ENCODE measurements around the gene KRTAP10-2. TPM values are rescaled to one million over a fixed set of nuclear protein-coding genes. Genes with fewer than 3 reads are reported as not detected.

KRTAP10-2 gene
- total RNA-seq, 1 experiment from 2014 or later, result not detected

DNA sequence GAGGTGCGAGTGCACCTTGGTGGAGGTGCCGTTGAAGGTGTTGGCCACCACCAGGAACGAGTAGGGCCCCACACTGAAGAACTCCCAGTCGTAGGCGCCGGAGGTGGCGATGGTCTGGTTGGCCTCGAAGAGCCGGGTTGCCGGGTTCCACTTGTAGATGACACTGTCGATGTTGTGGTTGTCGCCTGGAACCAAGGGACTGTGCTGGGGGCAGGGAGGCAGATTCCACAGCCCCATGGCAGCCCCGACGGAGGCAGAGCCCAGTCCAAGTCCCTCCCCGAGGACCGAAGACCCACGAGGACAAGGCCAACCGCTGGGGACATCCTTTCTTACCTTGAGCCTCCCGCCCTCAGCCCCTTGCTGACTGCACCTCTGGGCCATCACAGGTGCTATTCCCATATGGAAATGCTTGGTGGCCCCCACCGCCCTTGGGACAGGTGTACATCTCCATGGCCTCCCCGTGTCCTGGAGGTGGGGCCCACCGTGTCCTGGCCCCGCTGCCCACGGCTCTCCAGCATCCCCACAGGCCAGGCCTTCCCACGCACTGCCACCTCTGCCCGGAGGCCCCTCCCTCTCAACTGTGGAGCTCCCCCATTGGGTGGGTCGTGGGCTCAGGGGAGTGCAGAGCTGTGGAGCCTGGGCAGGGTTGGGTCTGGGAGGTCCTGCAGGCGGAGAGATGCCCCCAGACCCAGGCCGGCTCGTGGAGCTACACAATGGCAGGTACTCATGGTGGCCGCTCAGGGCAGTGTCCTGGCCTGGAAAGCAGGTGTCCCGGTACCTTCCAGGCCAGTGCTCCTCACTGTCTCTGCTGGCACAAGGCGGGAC is 29.2 kb downstream of the KRTAP10-2 start:
- Histone ChIP-seq H3K79me2 (ENCODE audit: insufficient read depth, low read length) (peaks cover 12% of the 10 kb centered on the region; the same call in 1 of the 2 replicates), H3K9ac (ENCODE audit: low read length) (no peak overlapping the region), H3K27ac (ENCODE audit: low read depth, low read length) (no peak overlapping the region), H3K9me2 (ENCODE audit: insufficient read depth) (no peaks in the 10 kb centered on the region), H3K4me2 (ENCODE audit: low read length) (no peak overlapping the region), H2AFZ (ENCODE audit: low read depth, low read length, poor library complexity, severe bottlenecking) (no peak overlapping the region), H3K36me3 (ENCODE audit: control insufficient read depth in 1 of 2, insufficient read depth in 2 of 2, low read length in 2 of 2) (no peaks in the 10 kb centered on the region), H3K27me3 (ENCODE audit: insufficient read depth, low read length) (no peaks in the 10 kb centered on the region), H3K4me1 (ENCODE audit: control insufficient read depth in 1 of 2, insufficient read depth in 2 of 2, low read length in 2 of 2) (peaks cover 0 to 8% of the 10 kb centered on the region in 2 experiments; a peak in 1 of 4 replicates), H3K4me3 (replicated peaks in 1 of 2; ENCODE audit: low read depth in 1 of 2, low read length in 2 of 2) (no peak overlapping the region), H4K20me1 (ENCODE audit: insufficient read depth) (no peaks in the 10 kb centered on the region), H3K9me3 (ENCODE audit: control insufficient read depth in 1 of 2, insufficient read depth in 1 of 2, low read depth in 1 of 2, low read length in 2 of 2) (peaks cover 4 to 17% of the 10 kb centered on the region in 2 experiments; a peak in 1 of 4 replicates)
- ChIA-PET POLR2A (no interaction called here), CTCF (no interaction called here), RAD21 (ENCODE audit: low non-redundant PET in 1 of 2, low total read pairs in 2 of 2, uncharacterized antibody in 2 of 2, unreplicated experiment in 2 of 2) (no interaction called here)
- intact Hi-C loops (cut with micrococcal nuclease), result no loop called here
- ATAC-seq (0 out of 2 replicates have a peak, but pooled peaks have one; percentile 19), DNase-seq (ENCODE audit: low read depth, low spot score) (no peak)
- no TSS peak for BruUV-seq (replicated peaks)
- TF ChIP-seq CBX3 (IDR thresholded peaks at IDR 0.05; ENCODE audit: low read depth) (no peak), EZH2 (IDR thresholded peaks at IDR 0.05) (no peak), EGR1 (IDR thresholded peaks at IDR 0.05; ENCODE audit: low read depth) (no peak), SRF (IDR thresholded peaks at IDR 0.05; ENCODE audit: low read depth) (no peak)

DNA sequence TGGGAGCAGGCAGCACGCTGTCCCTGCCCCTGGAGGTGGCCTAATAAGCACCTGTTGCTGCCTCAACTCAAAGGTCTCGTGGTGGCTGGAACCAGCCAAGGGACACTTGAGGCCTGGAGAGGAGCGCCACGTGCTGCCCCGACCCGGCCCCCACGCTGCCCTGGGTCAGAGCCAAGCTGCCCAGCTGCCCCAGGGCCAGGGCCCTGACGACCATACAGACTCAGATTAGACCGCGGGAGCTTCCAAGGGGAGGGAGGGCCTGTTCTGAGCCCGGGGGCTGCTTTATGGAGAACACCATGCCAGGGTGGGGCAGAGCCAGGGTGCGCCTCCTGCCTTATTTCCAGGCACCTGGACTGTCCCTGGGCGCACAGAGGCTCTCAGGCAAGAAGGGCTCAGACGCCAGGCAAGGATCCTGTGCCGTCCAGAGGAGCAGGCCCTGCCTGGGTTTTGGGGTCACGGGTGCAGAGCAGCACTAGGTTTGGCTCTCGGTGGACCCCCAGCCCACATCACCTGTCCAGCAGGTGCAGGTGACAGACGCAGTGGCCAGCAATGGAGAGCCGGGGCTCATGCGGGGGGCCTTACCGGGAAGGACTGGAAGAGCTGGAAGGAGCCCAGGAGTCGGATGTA is 29.9 kb downstream of the KRTAP10-2 start:
- no peak for ATAC-seq
- Histone ChIP-seq H2AFZ (ENCODE audit: low read depth, low read length, poor library complexity, severe bottlenecking) (no peak overlapping the region), H3K4me2 (ENCODE audit: low read length) (no peak overlapping the region), H3K9me3 (ENCODE audit: control insufficient read depth in 1 of 2, insufficient read depth in 1 of 2, low read depth in 1 of 2, low read length in 2 of 2) (peaks cover 4 to 17% of the 10 kb centered on the region in 2 experiments; a peak in 1 of 4 replicates), H3K4me1 (ENCODE audit: control insufficient read depth in 1 of 2, insufficient read depth in 2 of 2, low read length in 2 of 2) (peaks cover 3 to 13% of the 10 kb centered on the region in 2 experiments; a peak in 2 of 4 replicates), H3K9ac (ENCODE audit: low read length) (no peak overlapping the region), H3K79me2 (ENCODE audit: insufficient read depth, low read length) (peaks cover 12% of the 10 kb centered on the region; the same call in 1 of the 2 replicates), H3K27ac (ENCODE audit: low read depth, low read length) (no peak overlapping the region), H3K9me2 (ENCODE audit: insufficient read depth) (no peaks in the 10 kb centered on the region), H4K20me1 (ENCODE audit: insufficient read depth) (no peaks in the 10 kb centered on the region), H3K36me3 (ENCODE audit: control insufficient read depth in 1 of 2, insufficient read depth in 2 of 2, low read length in 2 of 2) (no peaks in the 10 kb centered on the region), H3K27me3 (ENCODE audit: insufficient read depth, low read length) (no peaks in the 10 kb centered on the region), H3K4me3 (replicated peaks in 1 of 2; ENCODE audit: low read depth in 1 of 2, low read length in 2 of 2) (no peak overlapping the region)
- ChIA-PET POLR2A (no interaction called here), CTCF (no interaction called here), RAD21 (ENCODE audit: low non-redundant PET in 1 of 2, low total read pairs in 2 of 2, uncharacterized antibody in 2 of 2, unreplicated experiment in 2 of 2) (no interaction called here)
- intact Hi-C loops (cut with micrococcal nuclease), result no loop called here
- no peak for DNase-seq (ENCODE audit: low read depth, low spot score)
- BruUV-seq (replicated peaks), result no TSS peak
- no peak for TF ChIP-seq JUND (IDR thresholded peaks at IDR 0.05)
- no peak for TF ChIP-seq POLR2AphosphoS5 (IDR thresholded peaks at IDR 0.05; ENCODE audit: low read depth, low read length)
- no peak for TF ChIP-seq ZFX (IDR thresholded peaks at IDR 0.05)
- no peak for TF ChIP-seq SP1 (IDR thresholded peaks at IDR 0.05; ENCODE audit: low read depth)
- no peak for TF ChIP-seq FOSL1 (IDR thresholded peaks at IDR 0.05; ENCODE audit: low read depth)
- TF ChIP-seq YY1 (IDR thresholded peaks at IDR 0.05; ENCODE audit: extremely low read depth, insufficient replicate concordance, low read depth, low read length), result no peak
- no peak for TF ChIP-seq SRF (IDR thresholded peaks at IDR 0.05; ENCODE audit: low read depth)
- no peak for TF ChIP-seq ELF1 (IDR thresholded peaks at IDR 0.05; ENCODE audit: borderline replicate concordance, low read depth)
- TF ChIP-seq, protein P1, sequence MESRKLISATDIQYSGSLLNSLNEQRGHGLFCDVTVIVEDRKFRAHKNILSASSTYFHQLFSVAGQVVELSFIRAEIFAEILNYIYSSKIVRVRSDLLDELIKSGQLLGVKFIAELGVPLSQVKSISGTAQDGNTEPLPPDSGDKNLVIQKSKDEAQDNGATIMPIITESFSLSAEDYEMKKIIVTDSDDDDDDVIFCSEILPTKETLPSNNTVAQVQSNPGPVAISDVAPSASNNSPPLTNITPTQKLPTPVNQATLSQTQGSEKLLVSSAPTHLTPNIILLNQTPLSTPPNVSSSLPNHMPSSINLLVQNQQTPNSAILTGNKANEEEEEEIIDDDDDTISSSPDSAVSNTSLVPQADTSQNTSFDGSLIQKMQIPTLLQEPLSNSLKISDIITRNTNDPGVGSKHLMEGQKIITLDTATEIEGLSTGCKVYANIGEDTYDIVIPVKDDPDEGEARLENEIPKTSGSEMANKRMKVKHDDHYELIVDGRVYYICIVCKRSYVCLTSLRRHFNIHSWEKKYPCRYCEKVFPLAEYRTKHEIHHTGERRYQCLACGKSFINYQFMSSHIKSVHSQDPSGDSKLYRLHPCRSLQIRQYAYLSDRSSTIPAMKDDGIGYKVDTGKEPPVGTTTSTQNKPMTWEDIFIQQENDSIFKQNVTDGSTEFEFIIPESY (IDR thresholded peaks at IDR 0.05; ENCODE audit: extremely low read depth, insufficient replicate concordance, low read length), result no peak
- TF ChIP-seq CBX3 (IDR thresholded peaks at IDR 0.05; ENCODE audit: low read depth), result no peak
- TF ChIP-seq, protein P2, sequence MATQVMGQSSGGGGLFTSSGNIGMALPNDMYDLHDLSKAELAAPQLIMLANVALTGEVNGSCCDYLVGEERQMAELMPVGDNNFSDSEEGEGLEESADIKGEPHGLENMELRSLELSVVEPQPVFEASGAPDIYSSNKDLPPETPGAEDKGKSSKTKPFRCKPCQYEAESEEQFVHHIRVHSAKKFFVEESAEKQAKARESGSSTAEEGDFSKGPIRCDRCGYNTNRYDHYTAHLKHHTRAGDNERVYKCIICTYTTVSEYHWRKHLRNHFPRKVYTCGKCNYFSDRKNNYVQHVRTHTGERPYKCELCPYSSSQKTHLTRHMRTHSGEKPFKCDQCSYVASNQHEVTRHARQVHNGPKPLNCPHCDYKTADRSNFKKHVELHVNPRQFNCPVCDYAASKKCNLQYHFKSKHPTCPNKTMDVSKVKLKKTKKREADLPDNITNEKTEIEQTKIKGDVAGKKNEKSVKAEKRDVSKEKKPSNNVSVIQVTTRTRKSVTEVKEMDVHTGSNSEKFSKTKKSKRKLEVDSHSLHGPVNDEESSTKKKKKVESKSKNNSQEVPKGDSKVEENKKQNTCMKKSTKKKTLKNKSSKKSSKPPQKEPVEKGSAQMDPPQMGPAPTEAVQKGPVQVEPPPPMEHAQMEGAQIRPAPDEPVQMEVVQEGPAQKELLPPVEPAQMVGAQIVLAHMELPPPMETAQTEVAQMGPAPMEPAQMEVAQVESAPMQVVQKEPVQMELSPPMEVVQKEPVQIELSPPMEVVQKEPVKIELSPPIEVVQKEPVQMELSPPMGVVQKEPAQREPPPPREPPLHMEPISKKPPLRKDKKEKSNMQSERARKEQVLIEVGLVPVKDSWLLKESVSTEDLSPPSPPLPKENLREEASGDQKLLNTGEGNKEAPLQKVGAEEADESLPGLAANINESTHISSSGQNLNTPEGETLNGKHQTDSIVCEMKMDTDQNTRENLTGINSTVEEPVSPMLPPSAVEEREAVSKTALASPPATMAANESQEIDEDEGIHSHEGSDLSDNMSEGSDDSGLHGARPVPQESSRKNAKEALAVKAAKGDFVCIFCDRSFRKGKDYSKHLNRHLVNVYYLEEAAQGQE (IDR thresholded peaks at IDR 0.05; ENCODE audit: low read depth), result no peak
- TF ChIP-seq CEBPB (IDR thresholded peaks at IDR 0.05; ENCODE audit: low read depth), result no peak

All from HCT116 (cell line).